ENCODE results near the gene G6PC2.

Gene G6PC2

DNA sequence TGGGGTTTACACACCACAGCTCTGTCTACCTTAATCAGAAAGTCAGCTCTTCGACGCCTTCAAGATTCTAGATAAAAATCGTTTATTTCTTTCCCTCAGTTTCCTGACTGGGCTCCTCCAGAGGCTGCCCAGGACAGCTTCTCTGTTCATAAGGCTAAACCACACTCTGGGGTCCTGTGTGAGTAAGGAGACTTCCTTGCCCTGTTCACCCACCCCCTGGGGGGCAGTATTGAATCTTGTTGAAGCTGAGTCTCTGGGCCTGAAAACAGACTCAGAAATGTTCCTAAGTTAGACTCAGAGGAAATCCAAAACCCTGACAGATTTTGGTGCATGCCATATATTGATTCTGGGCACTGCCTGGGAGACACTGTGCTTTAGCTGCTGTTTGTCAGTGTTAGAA is 43.0 kb downstream of the G6PC2 start:
- DNase-seq (ENCODE audit: low spot score): no peak
- no peaks in the 10 kb centered on the region for H3K36me3 Mint-ChIP-seq (ENCODE audit: low read depth)
- peaks cover 28% of the 10 kb centered on the region for H3K27me3 Mint-ChIP-seq (ENCODE audit: low read depth)
- H3K4me3 Mint-ChIP-seq: no peak overlapping the region
- H3K9me3 Mint-ChIP-seq: no peaks in the 10 kb centered on the region
- H3K4me1 Mint-ChIP-seq (ENCODE audit: low read depth): peaks cover 6% of the 10 kb centered on the region
- no peak overlapping the region for H3K27ac Mint-ChIP-seq

DNA sequence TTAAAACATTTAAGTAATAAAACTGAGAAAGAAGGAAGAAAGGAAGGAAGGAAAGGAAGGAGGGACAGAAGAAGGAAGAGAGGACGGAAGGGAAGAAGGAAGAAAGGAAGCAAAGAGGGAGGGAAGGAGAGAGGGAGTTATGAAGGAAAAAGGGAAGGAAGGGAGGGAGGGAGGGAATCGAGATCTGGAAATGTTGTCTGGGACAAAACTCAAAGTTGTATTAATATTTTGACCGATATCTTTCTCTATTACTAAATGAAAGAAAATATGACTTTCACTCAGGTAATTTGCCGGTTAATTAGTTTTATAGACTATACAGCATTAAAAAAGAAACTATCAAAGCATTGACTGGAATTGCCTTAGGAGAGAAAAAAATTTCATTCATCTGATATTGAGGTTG is 44.4 kb downstream of the G6PC2 start:
- H3K4me3 Mint-ChIP-seq: no peak overlapping the region
- H3K27ac Mint-ChIP-seq: no peak overlapping the region
- H3K9me3 Mint-ChIP-seq: no peaks in the 10 kb centered on the region
- DNase-seq (ENCODE audit: low spot score): no peak
- no peaks in the 10 kb centered on the region for H3K36me3 Mint-ChIP-seq (ENCODE audit: low read depth)
- peaks cover 6% of the 10 kb centered on the region for H3K4me1 Mint-ChIP-seq (ENCODE audit: low read depth)
- H3K27me3 Mint-ChIP-seq (ENCODE audit: low read depth): peaks cover 32% of the 10 kb centered on the region

DNA sequence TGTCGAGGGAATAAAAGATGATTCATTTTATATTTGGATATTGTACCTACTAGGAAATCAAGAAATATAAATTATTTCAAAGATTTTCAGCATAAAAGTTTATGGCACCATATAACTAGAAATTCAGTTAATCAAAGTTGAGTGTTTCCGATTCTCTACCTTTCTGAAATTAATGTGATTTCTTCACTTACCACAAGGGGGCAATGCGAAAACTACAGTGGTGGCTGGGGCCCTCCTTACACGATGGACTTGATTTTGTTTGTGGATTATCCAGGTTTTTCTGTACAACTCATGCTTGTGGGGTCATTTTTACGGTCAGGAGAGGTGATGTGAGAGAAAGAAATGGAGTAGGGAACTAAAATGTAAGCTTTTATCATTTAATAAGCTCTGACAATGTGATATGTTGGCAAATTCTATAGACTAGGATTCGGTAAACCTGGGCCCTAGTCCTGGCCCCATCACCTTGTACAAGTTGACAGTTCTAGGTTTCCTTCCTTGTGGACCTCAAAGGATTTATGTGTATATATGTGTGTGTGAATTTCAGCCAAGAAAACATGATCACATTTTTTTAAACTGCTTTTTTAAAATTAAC is 47.6 kb downstream of the G6PC2 start:
- Mint-ChIP-seq H3K4me1 (ENCODE audit: low read depth) (peaks cover 6% of the 10 kb centered on the region), H3K4me3 (no peak overlapping the region), H3K27ac (no peak overlapping the region), H3K36me3 (ENCODE audit: low read depth) (no peaks in the 10 kb centered on the region), H3K27me3 (ENCODE audit: low read depth) (peaks cover 48% of the 10 kb centered on the region), H3K9me3 (peaks cover 12% of the 10 kb centered on the region)
- DNase-seq (ENCODE audit: low spot score): no peak

DNA sequence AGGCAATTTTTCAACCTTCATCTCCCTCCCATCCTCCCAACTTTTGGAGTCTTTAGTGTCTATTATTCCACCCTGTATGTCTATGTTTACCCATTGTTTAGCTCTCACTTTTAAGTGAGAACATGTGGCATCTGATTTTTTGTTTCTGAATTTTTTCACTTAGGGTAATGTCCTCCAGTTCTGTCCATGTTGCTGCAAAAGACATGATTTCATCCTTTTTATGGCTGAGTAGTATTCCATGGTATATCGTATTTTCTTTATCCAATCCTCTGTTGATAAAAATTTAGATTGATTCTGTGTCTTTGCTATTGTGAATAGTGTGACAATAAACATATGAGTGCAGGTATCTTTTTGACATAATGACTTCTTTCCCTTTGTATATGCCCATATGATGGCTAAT is 48.2 kb downstream of the G6PC2 start:
- no peak for DNase-seq (ENCODE audit: low spot score)
- H3K4me3 Mint-ChIP-seq: no peak overlapping the region
- peaks cover 14% of the 10 kb centered on the region for H3K9me3 Mint-ChIP-seq
- H3K4me1 Mint-ChIP-seq (ENCODE audit: low read depth): peaks cover 4% of the 10 kb centered on the region
- H3K27me3 Mint-ChIP-seq (ENCODE audit: low read depth): peaks cover 46% of the 10 kb centered on the region
- no peaks in the 10 kb centered on the region for H3K36me3 Mint-ChIP-seq (ENCODE audit: low read depth)
- H3K27ac Mint-ChIP-seq: no peak overlapping the region

DNA sequence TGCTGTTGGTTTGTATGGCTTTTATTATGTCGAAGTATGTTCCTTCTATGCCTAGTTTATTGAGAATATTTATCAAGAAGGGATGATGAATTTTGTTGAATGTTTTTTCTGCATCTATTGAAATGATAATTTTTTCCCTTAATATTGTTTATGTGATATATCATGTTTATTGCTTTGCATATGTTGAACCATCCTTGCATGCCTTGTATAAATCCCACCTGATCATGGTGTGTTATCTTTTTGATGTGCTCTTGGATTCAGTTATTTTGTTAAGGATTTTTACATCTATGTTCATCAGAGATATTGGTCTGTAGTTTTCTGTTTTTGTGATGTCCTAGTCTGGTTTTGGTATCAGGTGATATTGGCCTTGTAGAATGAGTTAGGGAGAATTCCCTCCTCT is 50.8 kb downstream of the G6PC2 start:
- H3K4me3 Mint-ChIP-seq: no peak overlapping the region
- DNase-seq (ENCODE audit: low spot score): no peak
- no peak overlapping the region for H3K27ac Mint-ChIP-seq
- H3K9me3 Mint-ChIP-seq: peaks cover 15% of the 10 kb centered on the region
- H3K27me3 Mint-ChIP-seq (ENCODE audit: low read depth): peaks cover 40% of the 10 kb centered on the region
- peaks cover 4% of the 10 kb centered on the region for H3K4me1 Mint-ChIP-seq (ENCODE audit: low read depth)
- H3K36me3 Mint-ChIP-seq (ENCODE audit: low read depth): no peaks in the 10 kb centered on the region

DNA sequence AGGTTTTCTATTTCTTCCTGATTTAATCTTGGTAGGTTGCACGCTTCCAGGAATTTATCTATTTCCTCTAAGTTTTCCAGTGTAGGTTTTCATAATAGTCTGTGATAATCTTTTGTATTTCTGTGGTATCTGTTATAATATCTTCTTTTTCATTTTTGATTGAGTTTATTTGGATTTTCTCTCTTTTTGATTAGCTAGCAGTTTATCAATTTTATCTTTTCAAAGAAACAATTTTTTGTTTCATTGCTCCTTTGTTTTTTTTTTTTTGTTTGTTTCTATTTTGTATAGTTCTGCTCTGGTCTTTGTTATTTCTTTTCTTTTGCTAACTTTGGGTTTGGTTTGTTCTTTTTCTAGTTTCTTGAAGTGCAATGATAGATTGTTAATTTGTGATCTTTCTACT is 51.3 kb downstream of the G6PC2 start:
- H3K9me3 Mint-ChIP-seq: peaks cover 15% of the 10 kb centered on the region
- H3K4me1 Mint-ChIP-seq (ENCODE audit: low read depth): peaks cover 4% of the 10 kb centered on the region
- H3K4me3 Mint-ChIP-seq: no peak overlapping the region
- peaks cover 39% of the 10 kb centered on the region for H3K27me3 Mint-ChIP-seq (ENCODE audit: low read depth)
- DNase-seq (ENCODE audit: low spot score): no peak
- H3K27ac Mint-ChIP-seq: no peak overlapping the region
- H3K36me3 Mint-ChIP-seq (ENCODE audit: low read depth): no peaks in the 10 kb centered on the region

DNA sequence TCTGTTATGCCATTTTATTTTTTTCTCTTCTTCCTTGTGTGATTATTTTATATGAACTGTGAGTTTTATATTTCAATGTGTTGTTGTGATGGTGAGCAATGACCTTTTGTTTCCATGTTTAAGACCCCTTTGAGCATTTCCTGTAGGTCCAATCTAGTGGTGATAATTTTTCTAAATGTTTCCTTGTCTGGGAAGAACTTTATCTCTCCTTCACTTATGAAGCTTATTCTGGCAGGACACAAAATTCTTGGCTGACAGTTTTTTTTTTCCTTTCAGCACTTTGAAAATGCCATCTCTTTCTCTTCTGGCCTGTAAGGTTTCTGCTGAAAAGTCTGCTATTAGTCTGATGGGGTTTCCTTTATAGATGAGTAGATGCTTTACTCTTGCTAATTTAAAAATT is 53.2 kb downstream of the G6PC2 start:
- Mint-ChIP-seq H3K27ac (no peak overlapping the region), H3K4me3 (no peak overlapping the region), H3K9me3 (peaks cover 15% of the 10 kb centered on the region), H3K36me3 (ENCODE audit: low read depth) (no peaks in the 10 kb centered on the region), H3K27me3 (ENCODE audit: low read depth) (peaks cover 44% of the 10 kb centered on the region), H3K4me1 (ENCODE audit: low read depth) (no peaks in the 10 kb centered on the region)
- no peak for DNase-seq (ENCODE audit: low spot score)

DNA sequence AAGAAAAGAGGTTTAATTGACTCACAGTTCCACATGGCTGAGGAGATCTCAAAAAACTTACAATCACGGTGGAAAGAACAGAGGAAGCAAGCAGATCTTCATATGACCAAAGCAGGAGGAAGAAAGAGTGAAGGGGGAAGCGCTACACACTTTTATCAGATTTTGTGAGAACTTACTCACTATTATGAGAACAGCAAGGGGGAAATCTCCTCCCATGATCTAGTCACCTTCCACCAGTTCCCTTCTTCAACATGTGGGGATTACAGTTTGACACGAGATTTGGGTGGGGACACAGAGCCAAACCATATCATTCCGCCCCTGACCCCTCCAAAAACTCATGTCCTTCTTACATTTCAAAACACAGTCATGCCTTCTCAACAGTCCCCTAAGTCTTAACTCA is 54.2 kb downstream of the G6PC2 start:
- Mint-ChIP-seq H3K27me3 (ENCODE audit: low read depth) (peaks cover 42% of the 10 kb centered on the region), H3K4me3 (no peak overlapping the region), H3K4me1 (ENCODE audit: low read depth) (no peaks in the 10 kb centered on the region), H3K9me3 (peaks cover 15% of the 10 kb centered on the region), H3K36me3 (ENCODE audit: low read depth) (no peaks in the 10 kb centered on the region), H3K27ac (no peak overlapping the region)
- no peak for DNase-seq (ENCODE audit: low spot score)

DNA sequence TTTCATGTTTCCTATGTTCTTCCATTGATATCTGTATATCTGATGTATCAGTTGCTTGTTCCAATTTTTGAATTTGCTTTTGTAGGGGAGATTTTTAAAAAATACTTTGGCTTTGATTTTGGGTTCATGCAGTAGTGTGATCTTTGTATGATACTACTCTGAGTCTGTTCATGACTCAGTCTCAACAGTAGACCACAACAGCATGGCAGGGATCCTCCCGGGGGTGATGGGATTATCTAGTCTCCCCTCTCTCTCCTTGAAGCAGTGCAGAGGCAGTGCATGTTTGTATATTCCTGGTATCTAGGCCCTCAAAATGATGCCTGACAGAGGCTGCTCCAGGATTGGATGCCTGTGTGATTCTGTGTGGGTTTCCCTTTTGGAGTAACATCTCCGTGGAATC is 55.3 kb downstream of the G6PC2 start:
- peaks cover 35% of the 10 kb centered on the region for H3K27me3 Mint-ChIP-seq (ENCODE audit: low read depth)
- no peak overlapping the region for H3K27ac Mint-ChIP-seq
- no peak overlapping the region for H3K4me3 Mint-ChIP-seq
- H3K4me1 Mint-ChIP-seq (ENCODE audit: low read depth): peaks cover 3% of the 10 kb centered on the region
- no peak for DNase-seq (ENCODE audit: low spot score)
- no peaks in the 10 kb centered on the region for H3K36me3 Mint-ChIP-seq (ENCODE audit: low read depth)
- peaks cover 15% of the 10 kb centered on the region for H3K9me3 Mint-ChIP-seq
